DMS153 treated with DMSO at 0.1 percent for 48 hours (cell line): ENCODE measurements around the gene GALNT9.

Experiments
- DNase-seq: peaks from one replicate; lab custom pipeline; 2025; ENCODE audit not compliant: unreplicated experiment; lab: John Stamatoyannopoulos, UW

GALNT9 gene

GRCh38 chr12:132344601-132345000, 15.2 kb upstream of the GALNT9 start:
- no peak for DNase-seq

DNA sequence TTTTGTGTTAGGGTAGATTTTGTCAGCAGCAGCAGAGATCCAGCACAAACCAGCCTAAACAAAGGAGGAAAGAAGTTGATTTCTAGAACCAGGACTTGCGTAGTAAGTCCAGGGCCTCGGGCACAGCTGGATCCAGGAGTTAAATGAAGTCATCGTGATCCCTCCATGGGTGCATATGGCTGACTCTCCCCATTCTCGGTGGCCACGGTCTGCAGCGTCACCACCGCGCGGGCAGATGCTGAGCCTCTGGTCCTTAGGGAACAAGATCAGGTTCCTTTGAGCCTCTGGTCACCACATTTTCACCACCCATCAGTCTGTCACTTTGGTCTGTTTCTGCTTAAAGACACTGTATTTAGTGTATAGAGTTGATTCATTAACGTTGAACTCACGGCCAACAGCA, 14.8 kb upstream of the GALNT9 start:
- no peak for DNase-seq

DNA sequence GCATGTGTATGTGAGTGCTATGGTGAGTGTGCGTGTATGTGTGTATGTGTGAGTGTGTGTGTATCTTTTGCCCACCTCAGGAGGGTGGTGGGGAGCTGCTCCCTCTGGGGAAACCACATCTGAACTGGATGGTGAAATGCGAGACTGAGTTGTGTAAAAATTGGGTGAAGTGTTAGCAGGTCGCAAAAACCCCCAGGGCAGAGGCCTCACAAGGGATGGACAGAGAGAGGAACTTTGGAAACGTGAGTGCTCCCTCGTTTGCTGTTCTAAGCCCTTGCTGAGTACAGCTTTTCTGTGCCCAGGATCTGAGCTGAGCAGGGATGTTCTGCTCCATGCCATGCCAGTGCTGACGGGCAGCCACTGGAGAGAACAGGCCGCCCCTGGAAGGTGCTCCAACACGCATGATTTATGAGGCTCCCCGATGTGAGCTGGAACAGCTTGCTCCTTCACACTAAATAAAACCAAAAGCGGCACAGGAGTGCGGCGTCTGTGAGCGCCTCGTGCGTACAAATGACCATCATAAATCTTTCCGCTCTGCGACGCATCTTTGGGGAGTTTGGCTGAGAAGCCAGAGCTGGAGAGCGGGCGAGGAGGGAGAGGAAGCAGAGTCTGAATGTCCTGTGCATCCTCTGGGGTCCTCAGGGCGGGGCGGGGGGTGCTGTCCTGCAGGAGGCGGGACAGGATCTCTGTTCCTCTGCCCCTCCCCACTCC, 14.1 kb upstream of the GALNT9 start:
- no peak for DNase-seq

GRCh38 chr12:132342251-132343227, 13.2 kb upstream of the GALNT9 start:
- peak; percentile 37 for DNase-seq

DNA sequence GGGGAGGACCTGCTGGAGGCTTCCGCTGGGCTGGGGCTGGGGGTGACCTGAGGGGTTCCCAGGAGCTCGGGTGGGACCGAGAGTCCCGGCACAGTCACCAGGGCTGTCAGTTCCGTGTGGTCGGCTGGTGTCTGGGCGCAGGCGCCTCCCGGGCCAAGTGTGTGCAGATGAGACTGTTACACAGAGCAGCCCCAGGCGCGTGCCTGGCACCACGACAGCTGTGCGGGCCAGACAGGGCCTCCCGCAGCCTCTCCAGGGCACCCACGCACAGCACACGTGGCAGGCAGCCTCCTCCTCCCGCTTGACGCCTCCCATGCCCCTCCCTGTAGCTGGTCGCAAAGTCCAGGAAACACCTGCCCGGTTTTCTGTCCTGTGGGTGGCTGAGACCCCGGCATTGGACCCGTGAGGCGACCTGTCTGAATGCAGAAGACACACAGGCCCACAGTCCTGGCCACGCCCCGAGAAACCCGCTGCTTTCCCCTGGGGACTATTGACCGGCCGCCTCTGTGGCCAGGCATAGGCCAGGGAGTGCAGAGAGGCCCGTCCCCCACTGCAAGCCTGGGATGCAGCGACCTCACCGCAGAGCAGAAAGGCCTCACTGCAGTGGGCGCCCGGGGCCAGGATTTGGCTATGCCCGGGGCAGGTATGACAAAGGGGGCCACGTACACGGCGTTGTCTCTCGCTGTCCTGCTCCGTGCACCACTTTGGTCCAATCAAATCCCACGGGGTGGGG, 12.1 kb upstream of the GALNT9 start:
- DNase-seq, result no peak

GRCh38 chr12:132340266-132341035, 11.1 kb upstream of the GALNT9 start:
- DNase-seq, result no peak

DNA sequence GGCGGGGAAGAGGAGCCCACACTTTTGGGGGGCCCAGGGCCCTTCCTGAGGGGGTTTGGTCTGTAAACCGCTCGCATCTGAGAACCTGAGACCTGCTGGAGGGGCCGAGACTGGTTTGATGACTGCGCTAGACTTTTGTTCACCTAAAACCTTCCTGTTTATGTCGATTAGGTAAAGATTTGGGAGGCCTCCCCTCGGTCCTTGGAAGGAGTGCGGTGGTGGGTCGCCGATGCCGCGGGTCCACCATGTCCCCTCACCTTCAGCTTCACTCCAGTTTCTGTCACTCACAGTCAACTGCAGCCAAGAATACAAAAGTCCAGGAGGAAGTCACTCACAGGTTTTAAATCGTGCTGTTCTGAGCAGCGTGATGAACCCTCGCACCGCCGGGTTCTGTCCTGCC, 10.5 kb upstream of the GALNT9 start:
- DNase-seq, result no peak

GRCh38 chr12:132338781-132339180, 9.4 kb upstream of the GALNT9 start:
- no peak for DNase-seq

DNA sequence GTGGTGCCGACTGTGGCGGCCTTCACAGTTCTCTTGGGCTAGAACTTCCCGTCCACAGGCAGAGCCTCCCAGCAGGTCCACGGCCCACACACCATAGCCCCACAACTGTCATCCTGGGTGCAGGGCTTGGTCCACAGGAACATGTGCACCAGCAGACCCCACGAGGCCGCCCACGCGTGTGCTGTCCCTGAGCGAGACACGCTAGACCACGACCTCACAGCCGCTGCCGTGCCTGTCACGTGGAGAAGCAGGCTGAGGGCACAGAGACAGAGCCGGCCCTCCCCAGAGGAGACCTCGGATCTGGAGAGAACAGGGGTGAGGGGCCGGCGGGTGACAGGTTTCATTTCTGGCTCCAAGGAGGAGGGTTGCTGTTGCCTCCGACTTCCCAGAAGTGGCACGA, 8.9 kb upstream of the GALNT9 start:
- DNase-seq, result no peak

- no peak for DNase-seq
Observed at GRCh38 chr12:132337557-132337956, 8.2 kb upstream of the GALNT9 start.

- DNase-seq, result no peak
Observed at GRCh38 chr12:132336451-132337413, 7.3 kb upstream of the GALNT9 start.

DNA sequence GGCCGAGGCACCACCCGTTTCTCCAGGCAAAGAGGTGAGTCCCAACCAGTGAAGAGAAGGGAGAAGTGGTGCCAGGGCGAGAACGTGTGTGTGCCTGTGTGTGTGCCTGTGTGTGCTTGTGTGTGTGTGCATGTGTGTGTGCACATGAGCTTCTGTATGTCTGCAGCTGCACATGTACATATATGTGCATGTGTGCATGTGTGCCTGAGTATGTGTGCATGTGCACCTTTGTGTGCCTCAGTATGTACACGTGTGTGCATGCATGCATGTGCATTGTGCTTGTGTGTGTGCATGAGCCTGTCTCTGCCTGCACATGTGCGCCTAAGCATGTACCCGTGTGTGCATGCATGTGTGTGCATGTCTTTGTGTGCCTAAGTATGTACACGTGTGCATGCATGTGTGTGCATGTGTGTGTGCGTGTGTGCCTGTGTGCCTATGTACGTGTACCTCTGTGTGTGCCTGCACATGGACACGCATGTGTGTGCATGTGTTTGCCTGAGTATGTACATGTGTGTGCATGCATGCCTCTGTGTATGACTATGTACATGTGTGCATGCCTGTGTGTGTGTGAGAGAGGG, 5.9 kb upstream of the GALNT9 start:
- DNase-seq, result no peak

DNA sequence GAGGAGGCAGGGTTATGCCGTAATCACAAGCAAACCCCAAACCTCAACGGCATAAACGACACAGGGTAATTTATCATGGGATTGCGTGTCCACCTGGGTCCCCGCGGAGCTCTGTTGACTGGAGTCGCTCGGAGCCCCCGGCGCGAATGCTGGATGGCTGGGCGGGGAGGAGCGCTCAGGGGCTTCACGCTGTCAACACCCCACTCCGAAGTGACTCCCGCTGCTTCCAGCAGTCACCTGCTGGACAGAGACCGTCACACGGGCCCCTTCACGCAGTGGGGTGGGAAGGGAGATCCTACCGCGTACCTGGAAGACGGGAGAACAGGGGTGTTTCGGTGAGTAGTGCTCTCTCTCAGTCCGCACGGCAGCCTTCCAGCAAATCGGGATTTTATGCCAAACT, 4.4 kb upstream of the GALNT9 start:
- no peak for DNase-seq

GRCh38 chr12:132333273-132333672, 3.9 kb upstream of the GALNT9 start:
- DNase-seq, result no peak

- no peak for DNase-seq
Observed at GRCh38 chr12:132330549-132330881, 1.1 kb upstream of the GALNT9 start.

GRCh38 chr12:132329720-132330548, 545 bp upstream of the GALNT9 start:
- no peak for DNase-seq

- DNase-seq, result no peak
Observed at GRCh38 chr12:132328282-132329029, 933 bp downstream of the GALNT9 start.
